PC-3 (cell line): ENCODE results near the gene PTPN3. TPM values are rescaled to one million over a fixed set of nuclear protein-coding genes. Genes with fewer than 3 reads are reported as not detected.

Source experiments
- ATAC-seq: fragments of 200-7000 bp; cut with Tn5 transposase; 2 replicates; pipeline ENCODE4 v1.9.1; 2020; ENCODE audit warnings: mild to moderate bottlenecking, moderate library complexity
- BruUV-seq: library from RNA; stranded (reverse); fragments of 400-500 nt; replicated peaks from 2 replicates; lab custom pipeline; 2021; lab: Mats Ljungman, UMichigan
- CTCF ChIA-PET: fragments of 300-600 bp; sonication (Branson Sonifier 250); formaldehyde crosslinking; loops from one replicate; lab custom pipeline; 2022; ENCODE audit warnings: antibody characterized with exemption; lab: Charles Lee
- POLR2A ChIA-PET: fragments of 300-600 bp; sonication (Branson Sonifier 250); formaldehyde crosslinking; loops from one replicate; lab custom pipeline; 2022; ENCODE audit warnings: antibody characterized with exemption; ENCODE audit not compliant: unreplicated experiment; lab: Charles Lee
- DNase-seq: peaks from one replicate; pipeline ENCODE4 v3.0.0-alpha.2; 2015
- H2AFZ ChIP-seq: fragments of 300-600 bp; sonication (generic); 2 replicates; pipeline ENCODE4 v1.6.0; 2016; ENCODE audit warnings: antibody characterized with exemption, low read length
- H3F3A ChIP-seq: fragments of 300-600 bp; sonication (generic); one replicate; pipeline ENCODE4 v1.6.0; 2017; ENCODE audit warnings: antibody characterized with exemption, low read length, control low read depth, mild to moderate bottlenecking; ENCODE audit not compliant: unreplicated experiment
- H3K27ac ChIP-seq: fragments of 300-600 bp; sonication (generic); 2 replicates; pipeline ENCODE4 v1.5.1; 2016; ENCODE audit warnings: mild to moderate bottlenecking, low read length
- H3K27me3 ChIP-seq: fragments of 300-600 bp; sonication (generic); 2 replicates; pipeline ENCODE4 v1.6.1; 2016; ENCODE audit warnings: low read length, mixed read lengths
- H3K36me3 ChIP-seq: fragments of 300-600 bp; sonication (generic); 2 replicates; pipeline ENCODE4 v1.6.1; 2016; ENCODE audit warnings: low read depth, mixed run types, low read length, mixed read lengths
- H3K4me1 ChIP-seq: fragments of 300-600 bp; sonication (generic); 2 replicates; pipeline ENCODE4 v1.5.1; 2016; ENCODE audit warnings: low read length; ENCODE audit not compliant: insufficient read depth
- H3K4me2 ChIP-seq: fragments of 300-600 bp; sonication (generic); 2 replicates; pipeline ENCODE4 v1.6.0; 2016; ENCODE audit warnings: low read length
- H3K4me3 ChIP-seq: fragments of 300-600 bp; sonication (generic); 2 replicates; pipeline ENCODE4 v1.5.1; 2016; ENCODE audit warnings: mild to moderate bottlenecking, low read length, mixed read lengths
- H3K79me2 ChIP-seq: fragments of 300-600 bp; sonication (generic); 2 replicates; pipeline ENCODE4 v1.6.1; 2017; ENCODE audit warnings: low read length, mixed read lengths
- H3K9ac ChIP-seq: fragments of 300-600 bp; sonication (generic); 2 replicates; pipeline ENCODE4 v1.6.0; 2016; ENCODE audit warnings: mild to moderate bottlenecking, low read length
- H3K9me2 ChIP-seq: fragments of 300-600 bp; sonication (generic); replicated peaks from 2 replicates; pipeline ENCODE4 v1.6.1; 2016; ENCODE audit warnings: mixed run types, low read length, mixed read lengths
- H3K9me3 ChIP-seq: fragments of 300-600 bp; sonication (generic); 2 replicates; pipeline ENCODE4 v1.6.1; 2016; ENCODE audit warnings: low read length, mixed read lengths
- H4K20me1 ChIP-seq: fragments of 300-600 bp; sonication (generic); 2 replicates; pipeline ENCODE4 v1.6.1; 2016; ENCODE audit warnings: low read length, mixed read lengths
- EZH2 ChIP-seq: fragments of 300-600 bp; sonication (generic); IDR thresholded peaks from one replicate; pipeline ENCODE4 v1.6.1; 2017; ENCODE audit warnings: antibody characterized with exemption, mild to moderate bottlenecking, low read length; ENCODE audit not compliant: unreplicated experiment
- EZH2phosphoT487 ChIP-seq: fragments of 300-600 bp; sonication (generic); IDR thresholded peaks from 2 replicates; pipeline ENCODE4 v1.6.1; 2018; ENCODE audit warnings: mild to moderate bottlenecking, antibody characterized with exemption, low read length, borderline replicate concordance
- intact Hi-C: fragments of 100-400 bp; cut with micrococcal nuclease; formaldehyde crosslinking; loops from 2 replicates; pipeline ENCODE4 v1.9.0; 2023
- total RNA-seq: library from RNA; depleted of rRNA; stranded (reverse); fragments of >200 nt; gene quantifications from 2 replicates; pipeline ENCODE4 v1.2.3, GENCODE V29; 2014
- TF ChIP-seq, protein P1 (sequence below): fragments of 300-600 bp; sonication (generic); conservative IDR thresholded peaks from 2 replicates; pipeline ENCODE4 v1.5.1; 2017; ENCODE audit warnings: antibody characterized with exemption, low read depth, mild to moderate bottlenecking, low read length

PTPN3 gene
- total RNA-seq, 1 experiment from 2014 or later: 8.4 TPM

DNA sequence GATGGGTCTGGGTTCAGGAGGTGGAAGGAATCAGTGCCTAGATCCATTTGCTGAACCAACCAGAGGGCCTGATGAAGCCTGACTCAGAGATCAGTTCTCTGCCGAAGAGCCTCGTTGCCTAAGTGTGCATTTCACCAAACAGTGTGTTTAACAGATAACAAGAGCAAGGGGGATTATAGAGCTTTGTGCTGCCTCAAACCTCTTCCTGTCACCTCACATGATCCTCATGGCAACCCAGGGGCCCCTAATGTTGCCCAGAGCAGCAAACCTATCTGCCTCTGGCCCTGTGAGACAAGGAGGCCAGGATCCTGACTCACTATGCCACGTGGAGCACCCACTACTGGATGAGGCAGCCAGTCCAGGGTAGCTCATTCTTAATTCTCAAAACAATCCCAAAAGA lies 110.9 kb downstream of the PTPN3 start:
- no peaks in the 10 kb centered on the region for H3K27me3 ChIP-seq
- no peaks in the 10 kb centered on the region for H3K9me2 ChIP-seq
- H3K9me3 ChIP-seq: no peaks in the 10 kb centered on the region
- TF ChIP-seq, protein P1, sequence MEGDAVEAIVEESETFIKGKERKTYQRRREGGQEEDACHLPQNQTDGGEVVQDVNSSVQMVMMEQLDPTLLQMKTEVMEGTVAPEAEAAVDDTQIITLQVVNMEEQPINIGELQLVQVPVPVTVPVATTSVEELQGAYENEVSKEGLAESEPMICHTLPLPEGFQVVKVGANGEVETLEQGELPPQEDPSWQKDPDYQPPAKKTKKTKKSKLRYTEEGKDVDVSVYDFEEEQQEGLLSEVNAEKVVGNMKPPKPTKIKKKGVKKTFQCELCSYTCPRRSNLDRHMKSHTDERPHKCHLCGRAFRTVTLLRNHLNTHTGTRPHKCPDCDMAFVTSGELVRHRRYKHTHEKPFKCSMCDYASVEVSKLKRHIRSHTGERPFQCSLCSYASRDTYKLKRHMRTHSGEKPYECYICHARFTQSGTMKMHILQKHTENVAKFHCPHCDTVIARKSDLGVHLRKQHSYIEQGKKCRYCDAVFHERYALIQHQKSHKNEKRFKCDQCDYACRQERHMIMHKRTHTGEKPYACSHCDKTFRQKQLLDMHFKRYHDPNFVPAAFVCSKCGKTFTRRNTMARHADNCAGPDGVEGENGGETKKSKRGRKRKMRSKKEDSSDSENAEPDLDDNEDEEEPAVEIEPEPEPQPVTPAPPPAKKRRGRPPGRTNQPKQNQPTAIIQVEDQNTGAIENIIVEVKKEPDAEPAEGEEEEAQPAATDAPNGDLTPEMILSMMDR: no peak
- TF ChIP-seq EZH2 (no peak), EZH2phosphoT487 (no peak)
- no peak overlapping the region for H3K27ac ChIP-seq
- CTCF ChIA-PET: no interaction called here
- intact Hi-C loops: no loop called here
- H3K36me3 ChIP-seq: peaks cover 15% of the 10 kb centered on the region; the same call in 1 of the 2 replicates
- no peak for DNase-seq
- no peak for ATAC-seq
- no TSS peak for BruUV-seq
- H3K79me2 ChIP-seq: no peaks in the 10 kb centered on the region
- H3K4me2 ChIP-seq: no peak overlapping the region
- H3K9ac ChIP-seq: no peak overlapping the region
- H3F3A ChIP-seq: no peaks in the 10 kb centered on the region
- H2AFZ ChIP-seq: no peak overlapping the region
- H3K4me3 ChIP-seq: no peak overlapping the region
- H4K20me1 ChIP-seq: no peaks in the 10 kb centered on the region
- no peaks in the 10 kb centered on the region for H3K4me1 ChIP-seq
- POLR2A ChIA-PET: interaction anchor here (0.6 kb wide), 1 partner anchor 520 kb away, joined by 4 read pairs; no protein-coding TSS in a partner anchor

DNA sequence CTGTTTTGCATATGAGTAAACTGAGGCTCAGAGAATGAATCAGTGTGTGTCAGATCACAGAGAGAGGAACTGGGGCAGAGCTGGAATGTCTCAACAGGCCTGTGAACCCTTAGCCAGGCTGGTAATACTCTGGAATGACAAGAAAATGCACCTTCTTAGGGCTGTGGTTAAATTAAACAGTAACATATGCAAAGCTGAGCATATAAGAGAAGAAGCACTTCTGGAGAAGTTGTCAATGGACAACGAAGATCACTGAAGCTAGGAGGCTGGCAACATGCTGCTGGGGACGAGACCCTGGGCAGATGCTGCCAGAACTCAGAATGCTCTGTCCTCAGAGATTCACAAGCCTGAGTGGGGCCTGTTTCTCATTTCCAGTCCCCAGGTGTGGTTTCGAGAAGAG lies 112.6 kb downstream of the PTPN3 start:
- H3K9me2 ChIP-seq: no peaks in the 10 kb centered on the region
- H3F3A ChIP-seq: no peaks in the 10 kb centered on the region
- no peak overlapping the region for H3K4me2 ChIP-seq
- ATAC-seq: no peak
- H4K20me1 ChIP-seq: no peaks in the 10 kb centered on the region
- H3K36me3 ChIP-seq: peaks cover 15% of the 10 kb centered on the region; the same call in 1 of the 2 replicates
- H3K79me2 ChIP-seq: no peaks in the 10 kb centered on the region
- TF ChIP-seq, protein P1: no peak
- TF ChIP-seq EZH2phosphoT487 (no peak), EZH2 (no peak)
- H3K27ac ChIP-seq: no peak overlapping the region
- intact Hi-C loops: no loop called here
- ChIA-PET POLR2A (no interaction called here), CTCF (no interaction called here)
- H3K9ac ChIP-seq: no peak overlapping the region
- no peaks in the 10 kb centered on the region for H3K27me3 ChIP-seq
- no peak overlapping the region for H2AFZ ChIP-seq
- H3K9me3 ChIP-seq: no peaks in the 10 kb centered on the region
- no peak for DNase-seq
- no peaks in the 10 kb centered on the region; the same call in 1 of the 2 replicates for H3K4me1 ChIP-seq
- no TSS peak for BruUV-seq
- H3K4me3 ChIP-seq: no peak overlapping the region

DNA sequence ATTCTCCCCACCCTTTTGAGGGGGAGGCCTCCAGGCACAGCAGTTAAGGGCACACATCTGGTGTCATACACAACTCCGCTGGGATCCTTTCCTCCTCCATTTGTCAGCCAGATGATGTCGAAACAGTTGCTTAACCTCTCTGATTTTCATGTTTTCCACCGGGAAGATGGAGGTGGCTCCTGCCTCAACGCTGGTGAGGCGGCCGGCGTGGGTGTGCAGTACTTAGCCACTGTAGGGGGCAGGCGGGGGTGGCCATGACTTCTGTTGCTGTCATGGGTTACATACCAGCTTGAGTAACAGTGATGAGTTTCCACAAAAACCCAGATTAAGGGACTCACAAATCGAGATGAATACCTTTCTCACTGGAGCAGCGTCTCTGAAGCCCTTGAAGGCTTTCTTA lies 114.2 kb downstream of the PTPN3 start:
- Histone ChIP-seq H2AFZ (no peak overlapping the region), H3K4me1 (no peaks in the 10 kb centered on the region; the same call in 1 of the 2 replicates), H3F3A (no peaks in the 10 kb centered on the region), H3K9me3 (no peaks in the 10 kb centered on the region), H3K9ac (no peak overlapping the region), H3K4me3 (no peak overlapping the region), H3K4me2 (no peak overlapping the region), H3K27me3 (no peaks in the 10 kb centered on the region), H3K27ac (no peak overlapping the region), H3K36me3 (peaks cover 9% of the 10 kb centered on the region; the same call in 1 of the 2 replicates), H3K9me2 (no peaks in the 10 kb centered on the region), H3K79me2 (no peaks in the 10 kb centered on the region), H4K20me1 (no peaks in the 10 kb centered on the region)
- POLR2A ChIA-PET: no interaction called here
- no peak for DNase-seq
- no TSS peak for BruUV-seq
- CTCF ChIA-PET: no interaction called here
- intact Hi-C loops: no loop called here
- ATAC-seq: no peak
- TF ChIP-seq EZH2phosphoT487 (no peak), EZH2 (no peak)
- TF ChIP-seq, protein P1: no peak
